IPS DF 6.9 (cell line): ENCODE data around the gene CALD1.

Source experiments
- DNase-seq: peaks from one replicate; pipeline ENCODE4 v3.0.0-alpha.2; 2013; ENCODE audit warnings: low read depth, low spot score
- H3K27ac ChIP-seq: one replicate; pipeline ENCODE4 v1.5.1; 2013; ENCODE audit warnings: low read length, control low read depth
- H3K27me3 ChIP-seq: 2 replicates; pipeline ENCODE4 v1.6.1; 2013; ENCODE audit warnings: mild to moderate bottlenecking, low read length; ENCODE audit not compliant: control insufficient read depth, insufficient read depth
- H3K36me3 ChIP-seq: 2 replicates; pipeline ENCODE4 v1.6.1; 2013; ENCODE audit warnings: low read length; ENCODE audit not compliant: control insufficient read depth, insufficient read depth
- H3K4me1 ChIP-seq: 2 replicates; pipeline ENCODE4 v1.6.1; 2013; ENCODE audit warnings: low read length; ENCODE audit not compliant: control insufficient read depth, insufficient read depth
- H3K4me3 ChIP-seq: 2 replicates; pipeline ENCODE4 v1.5.1; 2013; ENCODE audit warnings: mild to moderate bottlenecking, low read length
- H3K9me3 ChIP-seq: 2 replicates; pipeline ENCODE4 v1.6.1; 2013; ENCODE audit warnings: low read length, inconsistent platforms; ENCODE audit not compliant: control insufficient read depth, insufficient read depth
- WGBS: extraction: QIAGEN DNeasy Blood & Tissue Kit; methylation state at CpG from one replicate; pipeline ENCODE4 v1.1.7; 2013; ENCODE audit warnings: mixed read lengths, missing lambda C conversion rate; ENCODE audit not compliant: insufficient read length, insufficient coverage; 5-methylcytosine and 5-hydroxymethylcytosine counted together

Gene CALD1

DNA sequence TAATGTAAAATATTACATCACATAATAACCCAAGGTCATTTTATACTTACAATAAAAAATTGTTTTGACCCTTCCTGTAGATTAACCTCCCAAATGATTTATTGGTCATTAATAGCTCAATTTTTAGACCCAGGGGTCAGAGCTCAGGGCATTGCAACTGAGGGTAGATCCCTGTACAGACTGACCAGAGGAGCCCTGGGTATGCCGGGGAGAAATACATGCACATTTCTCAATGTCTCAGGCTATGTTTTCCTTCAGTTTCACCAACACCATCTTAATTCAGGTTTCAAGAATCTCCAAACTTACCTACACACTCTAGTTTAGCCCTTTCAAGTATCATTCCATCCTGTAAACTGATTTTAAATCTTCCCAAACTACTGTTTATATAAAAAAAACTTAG, 46.2 kb downstream of the CALD1 start:
- Histone ChIP-seq H3K9me3 (no peaks in the 10 kb centered on the region), H3K27ac (no peak overlapping the region), H3K27me3 (no peaks in the 10 kb centered on the region), H3K4me3 (no peak overlapping the region), H3K36me3 (no peaks in the 10 kb centered on the region), H3K4me1 (no peaks in the 10 kb centered on the region; the same call in 1 of the 2 replicates)
- WGBS: no CpG with 5 or more reads among the region's 1 CpG
- DNase-seq: no peak

DNA sequence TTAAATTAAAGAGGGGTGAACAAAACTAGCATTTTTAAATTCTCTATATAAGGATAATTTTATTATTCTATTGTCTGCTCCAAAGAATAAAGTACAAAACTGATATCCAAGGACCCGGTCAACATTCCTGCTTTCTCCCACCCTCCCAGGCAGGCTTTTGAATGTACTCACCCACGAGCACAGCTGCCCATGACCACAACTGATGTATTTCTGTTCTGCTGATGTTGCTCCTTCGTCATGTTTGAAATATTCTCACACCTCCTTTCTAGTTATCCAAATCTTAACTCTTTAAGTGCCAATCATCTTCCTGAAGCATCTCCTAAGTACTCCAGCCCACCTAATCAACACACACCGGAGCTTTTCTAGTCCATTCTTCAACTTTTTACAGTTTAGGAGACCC, 46.7 kb downstream of the CALD1 start:
- Histone ChIP-seq H3K4me3 (no peak overlapping the region), H3K9me3 (no peaks in the 10 kb centered on the region), H3K27me3 (no peaks in the 10 kb centered on the region), H3K27ac (no peak overlapping the region), H3K36me3 (no peaks in the 10 kb centered on the region), H3K4me1 (no peaks in the 10 kb centered on the region; the same call in 1 of the 2 replicates)
- WGBS: no CpG with 5 or more reads among the region's 4 CpGs
- no peak for DNase-seq

DNA sequence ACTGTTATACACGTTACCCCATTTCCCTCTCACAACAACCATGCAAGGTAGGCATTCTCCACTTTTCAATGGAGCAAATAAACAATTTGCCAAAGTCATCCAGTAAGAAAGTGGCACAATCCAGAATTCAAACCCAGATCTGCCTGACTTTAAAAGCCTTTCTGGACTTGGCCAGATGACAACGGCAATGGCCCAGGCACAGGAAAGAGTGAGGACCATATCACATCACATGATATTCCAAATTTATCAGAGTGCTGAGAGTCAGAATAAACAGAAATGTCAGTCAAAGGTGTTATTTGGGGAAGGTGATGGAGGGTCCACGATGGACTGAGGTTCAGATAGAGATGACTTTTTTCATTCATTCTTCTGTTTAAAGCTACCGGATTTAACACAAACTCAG, 48.0 kb downstream of the CALD1 start:
- Histone ChIP-seq H3K4me3 (no peak overlapping the region), H3K36me3 (no peaks in the 10 kb centered on the region), H3K9me3 (no peaks in the 10 kb centered on the region), H3K27ac (no peak overlapping the region), H3K4me1 (no peaks in the 10 kb centered on the region; the same call in 1 of the 2 replicates), H3K27me3 (no peaks in the 10 kb centered on the region)
- DNase-seq: no peak
- no CpG with 5 or more reads among the region's 4 CpGs for WGBS

DNA sequence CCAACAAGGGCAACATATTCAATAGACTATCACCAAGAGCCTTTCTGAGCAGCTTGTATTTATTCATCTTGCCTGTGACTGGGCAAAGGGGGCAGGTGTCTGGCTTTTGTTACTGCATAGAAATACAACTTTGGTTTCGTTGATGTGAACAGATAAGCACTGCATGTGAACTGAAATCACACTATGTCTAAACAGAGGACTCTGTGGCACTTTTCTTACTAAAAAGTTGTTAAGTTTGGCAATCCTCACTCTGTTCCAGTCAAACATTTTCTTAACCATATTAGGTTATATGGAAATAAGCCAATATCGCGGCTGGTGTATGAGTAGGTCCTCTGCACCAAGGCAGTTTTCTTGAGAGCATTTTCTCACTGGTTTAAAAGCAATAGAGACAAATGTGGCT, 48.5 kb downstream of the CALD1 start:
- Histone ChIP-seq H3K4me1 (no peaks in the 10 kb centered on the region; the same call in 1 of the 2 replicates), H3K27me3 (no peaks in the 10 kb centered on the region), H3K9me3 (no peaks in the 10 kb centered on the region), H3K4me3 (no peak overlapping the region), H3K27ac (no peak overlapping the region), H3K36me3 (no peaks in the 10 kb centered on the region)
- WGBS: no CpG with 5 or more reads among the region's 3 CpGs
- no peak for DNase-seq

DNA sequence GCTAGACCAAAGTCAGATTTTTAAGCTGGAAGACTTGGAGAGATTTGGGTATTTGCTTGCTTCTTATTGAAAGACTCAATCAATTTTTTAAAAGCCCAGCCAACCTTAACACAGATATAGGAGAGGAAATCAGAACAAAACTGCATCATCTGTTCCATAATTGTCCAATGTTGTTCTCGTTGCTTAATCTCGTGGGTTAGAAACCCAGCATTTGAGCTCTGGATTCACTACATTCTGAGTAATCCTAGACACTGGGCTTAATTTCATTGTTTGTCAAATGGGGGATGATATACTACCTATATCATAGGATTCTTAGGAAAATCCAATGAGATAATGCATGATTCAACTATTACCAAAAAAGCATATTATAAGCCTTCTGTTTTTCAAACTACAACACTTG, 48.9 kb downstream of the CALD1 start:
- WGBS: no CpG with 5 or more reads among the region's 2 CpGs

DNA sequence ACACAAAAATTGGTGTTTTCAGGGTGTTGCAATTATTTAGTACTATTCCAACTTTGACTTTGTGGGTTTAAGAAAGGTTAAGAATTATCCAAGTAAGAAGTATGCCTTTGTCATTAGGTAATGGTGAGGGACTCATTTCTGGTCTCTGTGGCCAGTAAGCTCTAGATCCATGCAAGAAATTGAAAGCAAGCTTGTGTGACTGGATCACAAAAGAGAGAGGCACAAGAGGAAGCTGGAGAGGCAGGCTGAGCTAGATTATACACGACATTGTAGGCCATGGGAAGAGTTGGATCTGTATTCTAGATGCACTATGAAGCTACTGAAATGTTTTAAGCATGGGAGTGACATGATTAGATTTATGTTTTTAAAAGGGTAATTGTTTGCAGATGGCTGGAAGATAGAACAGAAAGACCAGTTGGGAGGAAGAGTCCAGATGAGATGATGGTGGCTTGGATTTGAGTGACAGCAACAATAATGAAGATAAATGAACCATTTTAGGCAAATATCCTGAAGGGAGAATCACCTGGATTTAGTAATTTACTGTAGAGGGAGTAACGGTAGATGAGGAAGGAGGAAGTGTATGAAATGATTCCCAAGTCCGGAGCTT, 50.0 kb downstream of the CALD1 start:
- no peak for DNase-seq
- H3K9me3 ChIP-seq: no peaks in the 10 kb centered on the region
- H3K4me3 ChIP-seq: no peak overlapping the region
- no peaks in the 10 kb centered on the region for H3K27me3 ChIP-seq
- no peaks in the 10 kb centered on the region for H3K4me1 ChIP-seq
- no peak overlapping the region for H3K27ac ChIP-seq
- WGBS: no CpG with 5 or more reads among the region's 3 CpGs
- no peaks in the 10 kb centered on the region for H3K36me3 ChIP-seq

More for the DNA sequence above, 48.9 kb downstream of the CALD1 start:
- Histone ChIP-seq H3K36me3 (no peaks in the 10 kb centered on the region), H3K9me3 (no peaks in the 10 kb centered on the region), H3K27ac (no peak overlapping the region), H3K4me1 (no peaks in the 10 kb centered on the region), H3K4me3 (no peak overlapping the region), H3K27me3 (no peaks in the 10 kb centered on the region)
- no peak for DNase-seq

DNA sequence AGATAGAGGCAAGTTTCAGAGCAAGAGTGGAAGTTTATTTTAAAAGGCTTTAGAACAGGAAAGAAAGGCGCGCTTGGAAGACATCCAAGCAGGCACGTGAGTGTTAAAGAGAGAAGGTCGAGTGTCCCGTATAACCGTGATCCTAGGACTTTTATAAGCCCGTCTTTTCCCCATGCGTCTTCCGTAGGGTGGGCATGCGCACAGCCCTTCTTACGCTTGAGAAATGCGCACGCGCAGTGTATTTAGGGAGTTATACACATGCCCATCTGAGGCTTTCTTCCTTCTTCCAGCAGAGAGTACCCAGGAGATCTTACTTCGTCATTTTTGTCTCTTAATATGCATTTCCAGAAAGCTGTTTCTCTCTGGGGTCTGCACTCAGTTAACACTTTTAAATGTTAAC, 52.4 kb downstream of the CALD1 start:
- Histone ChIP-seq H3K36me3 (no peaks in the 10 kb centered on the region), H3K27ac (no peak overlapping the region), H3K4me3 (no peak overlapping the region), H3K9me3 (no peaks in the 10 kb centered on the region), H3K27me3 (no peaks in the 10 kb centered on the region), H3K4me1 (no peaks in the 10 kb centered on the region)
- no CpG with 5 or more reads among the region's 15 CpGs for WGBS
- DNase-seq: no peak

DNA sequence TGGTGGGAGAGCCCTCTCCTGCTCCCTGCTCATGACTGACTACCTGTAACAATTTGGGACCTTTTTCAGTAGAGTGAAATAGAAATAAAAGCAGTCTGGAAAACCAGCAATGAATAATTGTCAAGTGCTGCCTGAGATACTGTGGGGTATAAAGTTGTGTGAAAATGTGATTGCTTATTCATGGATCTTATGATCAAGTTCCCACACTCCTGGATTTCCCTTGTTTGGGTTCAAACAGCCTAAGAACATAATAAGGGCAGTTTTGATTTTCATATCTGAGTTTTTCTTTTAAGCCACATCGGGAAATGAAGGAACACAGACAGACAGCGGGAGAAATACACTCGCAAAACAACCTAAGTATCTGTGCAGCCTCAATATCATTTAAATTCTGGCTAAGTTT, 52.9 kb downstream of the CALD1 start:
- no peak overlapping the region for H3K4me3 ChIP-seq
- no peak overlapping the region for H3K27ac ChIP-seq

DNA sequence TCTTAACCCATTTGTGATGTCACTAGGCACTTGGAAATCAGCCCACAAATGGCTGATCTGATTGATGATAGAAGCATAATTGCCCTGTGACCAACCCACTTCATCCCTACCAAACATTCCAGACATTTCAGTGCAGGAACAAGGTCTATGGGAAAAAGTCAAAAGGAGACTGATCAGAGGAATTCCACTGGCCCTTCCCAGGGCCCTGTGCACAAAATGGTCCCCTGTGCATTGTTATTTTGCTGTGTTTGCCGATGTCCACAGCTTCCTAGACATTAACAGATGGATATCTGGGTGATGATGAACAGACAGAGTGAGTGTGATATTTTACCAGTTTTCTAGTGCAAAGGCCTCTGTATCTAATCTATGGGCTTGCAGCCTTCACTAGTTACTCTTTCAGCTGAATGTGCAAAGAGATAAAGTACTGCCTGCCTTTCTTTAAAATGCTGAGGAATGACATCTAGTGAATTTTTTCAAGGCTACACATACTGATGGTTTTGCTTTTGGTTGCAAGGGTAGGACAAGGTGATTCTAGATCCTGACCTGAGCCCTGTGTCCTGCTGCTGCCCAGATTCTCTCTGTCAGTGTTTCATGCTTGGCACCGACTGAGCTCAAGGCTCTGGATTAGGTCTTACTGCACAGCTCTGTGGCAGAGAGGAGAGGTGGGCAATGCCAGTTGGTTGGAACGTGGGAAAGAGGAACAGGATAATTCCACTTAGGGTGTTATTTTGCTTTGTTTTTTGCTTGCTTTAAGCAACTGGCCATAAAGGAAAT, 55.4 kb downstream of the CALD1 start:
- Histone ChIP-seq H3K27me3 (no peaks in the 10 kb centered on the region), H3K4me3 (no peak overlapping the region), H3K4me1 (no peaks in the 10 kb centered on the region), H3K36me3 (no peaks in the 10 kb centered on the region), H3K27ac (no peak overlapping the region), H3K9me3 (no peaks in the 10 kb centered on the region)
- WGBS: no CpG with 5 or more reads among the region's 3 CpGs
- DNase-seq: no peak

More for the DNA sequence above, 52.9 kb downstream of the CALD1 start:
- WGBS: no CpG with 5 or more reads among the region's 3 CpGs
- DNase-seq: no peak
- no peaks in the 10 kb centered on the region for H3K9me3 ChIP-seq
- no peaks in the 10 kb centered on the region for H3K4me1 ChIP-seq
- no peaks in the 10 kb centered on the region for H3K36me3 ChIP-seq
- no peaks in the 10 kb centered on the region for H3K27me3 ChIP-seq

DNA sequence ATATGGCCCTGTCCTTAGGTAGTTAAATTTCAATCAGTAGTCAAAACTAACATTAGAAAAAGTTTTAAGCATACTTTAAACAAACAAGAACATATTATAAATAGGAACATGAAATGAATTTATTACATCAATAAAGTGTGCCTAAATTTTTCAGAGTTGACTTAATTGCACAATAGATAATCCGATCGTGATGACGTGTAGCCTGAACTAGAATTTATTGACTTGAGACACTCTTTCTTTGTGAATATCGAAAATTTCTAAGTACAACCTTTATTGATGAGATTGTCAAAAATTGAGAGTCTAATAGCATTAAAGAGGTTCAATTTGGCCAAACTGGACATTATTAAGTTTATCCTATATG, 56.0 kb downstream of the CALD1 start:
- no peaks in the 10 kb centered on the region for H3K4me1 ChIP-seq
- no peaks in the 10 kb centered on the region for H3K9me3 ChIP-seq
- no peak for DNase-seq
- no peaks in the 10 kb centered on the region for H3K27me3 ChIP-seq
- WGBS: no CpG with 5 or more reads among the region's 4 CpGs
- no peak overlapping the region for H3K4me3 ChIP-seq
- no peak overlapping the region for H3K27ac ChIP-seq
- no peaks in the 10 kb centered on the region for H3K36me3 ChIP-seq

DNA sequence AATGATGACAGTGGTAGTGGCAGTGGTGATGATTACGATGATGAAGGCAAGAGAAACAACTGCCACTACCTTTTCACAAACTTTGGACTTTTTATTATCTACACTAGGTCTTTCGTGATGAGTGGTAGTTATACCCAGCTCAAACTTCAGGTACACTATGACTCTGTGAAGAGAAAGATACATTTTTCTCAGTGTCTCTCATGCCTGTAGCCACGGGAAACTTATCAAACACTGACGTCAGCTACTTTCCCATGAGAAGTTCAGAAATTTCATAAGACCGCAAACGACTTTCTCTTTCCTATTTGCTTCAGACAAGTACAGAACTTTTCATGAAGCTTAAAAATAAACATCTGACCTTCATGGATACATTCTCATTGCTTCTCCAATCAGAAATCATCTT, 57.0 kb downstream of the CALD1 start:
- Histone ChIP-seq H3K4me1 (no peaks in the 10 kb centered on the region), H3K9me3 (no peaks in the 10 kb centered on the region), H3K4me3 (no peak overlapping the region), H3K36me3 (no peaks in the 10 kb centered on the region), H3K27me3 (no peaks in the 10 kb centered on the region), H3K27ac (no peak overlapping the region)
- no CpG with 5 or more reads among the region's 6 CpGs for WGBS
- no peak for DNase-seq
